HL-60/S4 treated with phorbol 12-myristate 13-acetate at 8.2 ng/mL for 4 days and 3 days (cell line): ENCODE measurements around the gene CTCF.

Source experiments
- in situ Hi-C: fragments of 300-500 bp; cut with MboI; formaldehyde crosslinking; loops from 2 replicates; pipeline ENCODE4 v1.15.0; 2022; ENCODE audit warnings: low sequenced_read_pairs

CTCF gene

DNA sequence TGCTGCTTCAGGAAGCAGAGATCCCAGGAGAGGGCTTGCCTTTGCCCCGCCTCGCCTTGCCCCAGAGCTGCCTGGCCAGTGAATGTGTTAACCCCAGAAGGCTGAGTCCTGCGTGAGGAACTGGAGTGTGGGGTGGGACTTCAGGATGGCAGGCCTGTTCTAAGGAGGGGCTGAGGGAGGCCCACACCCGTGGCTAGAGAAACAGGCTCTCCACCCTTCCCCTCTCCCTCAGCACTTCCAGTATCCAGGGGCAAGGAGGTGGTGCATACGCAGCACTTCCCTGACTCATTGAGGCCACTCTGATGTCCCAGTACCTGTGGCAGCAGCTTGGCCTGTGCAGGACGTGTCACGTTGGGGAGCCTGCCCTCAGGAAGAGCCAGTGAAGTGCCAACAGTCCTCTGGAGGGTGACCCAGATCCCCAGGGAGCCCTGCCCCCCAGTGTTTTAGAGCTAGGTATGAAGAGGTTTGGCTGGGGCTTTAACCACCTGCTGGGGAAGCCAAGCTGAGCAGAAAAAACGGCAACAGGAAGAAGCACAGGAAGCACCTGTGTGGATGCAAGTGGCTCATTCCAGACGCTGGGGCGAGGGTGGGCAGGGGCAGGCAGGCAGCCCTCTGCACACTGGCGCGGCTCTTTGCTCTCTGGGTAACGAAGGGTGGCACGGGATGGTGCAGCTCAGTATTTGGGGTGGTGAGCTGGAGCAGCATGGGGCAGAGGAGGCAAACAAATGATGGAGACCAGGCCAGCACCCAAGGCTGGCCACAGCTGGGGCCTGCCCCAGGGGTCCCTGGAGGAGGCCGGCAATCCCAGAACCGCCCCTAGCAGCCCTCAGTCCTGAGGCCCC lies 14.7 kb upstream of the CTCF start:
- in situ Hi-C loops, result loop anchor here (10.0 kb wide), 1 partner anchor 97 kb away; the partner anchor contains the start of gene CARMIL2

DNA sequence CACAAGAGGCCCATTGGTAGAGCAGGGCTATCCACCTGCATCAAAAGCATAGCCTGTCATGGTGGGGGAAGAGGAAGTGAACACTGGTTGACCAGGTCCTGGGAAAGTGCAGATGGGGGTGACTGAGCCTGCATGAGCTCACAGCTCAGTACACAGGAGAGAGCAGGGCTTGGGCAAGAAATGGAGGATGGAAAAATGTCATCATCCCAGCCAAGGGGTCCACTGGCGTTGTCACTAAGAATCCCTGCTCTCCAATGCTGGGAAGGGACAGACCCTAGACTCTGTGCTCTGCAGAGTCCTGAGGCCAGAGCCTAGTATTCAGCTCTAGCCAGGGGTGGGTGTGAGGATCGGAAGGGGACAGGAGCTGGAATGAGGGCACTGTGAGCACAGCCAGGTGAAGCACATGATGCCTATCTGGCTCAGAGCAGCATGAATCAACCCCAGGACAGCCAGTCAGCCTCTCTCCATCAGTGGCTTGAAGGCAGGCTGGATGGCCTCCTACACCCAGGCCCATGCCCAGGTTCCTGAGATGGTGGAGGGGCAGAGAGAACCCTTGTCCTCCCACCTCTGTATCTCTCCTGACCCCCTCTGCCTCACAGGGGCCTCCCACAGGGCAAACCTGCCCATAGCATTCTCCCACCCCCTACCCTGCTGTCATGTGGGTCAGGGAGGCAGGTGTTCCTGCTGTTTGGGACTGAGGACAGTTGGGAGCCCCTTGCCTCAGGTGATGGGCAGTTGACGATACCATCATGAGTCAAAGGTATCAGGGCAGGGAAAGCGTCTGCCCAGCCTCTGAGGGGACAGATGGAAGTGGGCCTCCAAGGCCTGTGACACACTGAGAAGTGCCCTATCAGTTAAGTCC lies 13.8 kb upstream of the CTCF start:
- in situ Hi-C loops, result loop anchor here (10.0 kb wide), 1 partner anchor 96 kb away; the partner anchor contains the start of gene CARMIL2

DNA sequence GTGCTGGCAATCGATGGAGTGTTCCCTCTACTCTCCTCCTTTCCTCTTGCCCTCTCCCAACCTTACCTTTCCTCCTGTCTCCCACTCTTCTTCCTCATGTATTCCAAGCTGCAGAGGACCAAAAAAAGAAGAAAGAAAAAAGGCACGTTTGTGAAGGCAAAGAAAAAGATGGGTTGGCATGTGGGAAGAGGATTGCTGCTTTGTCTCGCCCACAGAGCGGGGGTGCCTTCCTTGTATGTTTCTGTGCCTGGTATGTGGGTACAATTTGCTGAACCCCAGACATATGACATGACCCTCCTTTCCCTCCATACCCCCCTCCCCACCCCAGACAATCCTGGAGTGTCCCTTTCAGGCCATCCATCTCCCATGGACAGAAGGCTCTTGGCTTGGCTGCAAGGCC lies 13.1 kb upstream of the CTCF start:
- in situ Hi-C loops, result loop anchor here (10.0 kb wide), 1 partner anchor 96 kb away; the partner anchor contains the start of gene CARMIL2

DNA sequence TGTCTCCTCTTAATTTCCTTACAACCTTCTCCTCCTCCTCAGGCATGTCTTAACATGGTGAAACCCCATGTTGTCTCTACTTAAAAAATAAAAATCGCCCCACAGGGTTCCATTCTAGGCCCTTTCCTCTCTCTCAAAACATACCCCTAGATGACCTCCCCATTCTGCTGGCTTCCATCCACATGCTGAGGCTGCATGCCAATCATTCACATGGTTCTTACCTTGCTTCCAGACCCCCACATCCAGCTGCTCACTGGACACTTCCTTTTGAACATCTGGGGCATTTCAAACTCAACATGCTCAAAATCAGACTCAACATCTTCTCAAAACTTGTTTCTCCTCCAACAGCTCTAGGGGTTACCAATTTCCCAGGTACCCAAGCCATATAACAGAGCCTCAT lies 12.4 kb upstream of the CTCF start:
- in situ Hi-C loops, result loop anchor here (10.0 kb wide), 1 partner anchor 95 kb away; the partner anchor contains the start of gene CARMIL2

DNA sequence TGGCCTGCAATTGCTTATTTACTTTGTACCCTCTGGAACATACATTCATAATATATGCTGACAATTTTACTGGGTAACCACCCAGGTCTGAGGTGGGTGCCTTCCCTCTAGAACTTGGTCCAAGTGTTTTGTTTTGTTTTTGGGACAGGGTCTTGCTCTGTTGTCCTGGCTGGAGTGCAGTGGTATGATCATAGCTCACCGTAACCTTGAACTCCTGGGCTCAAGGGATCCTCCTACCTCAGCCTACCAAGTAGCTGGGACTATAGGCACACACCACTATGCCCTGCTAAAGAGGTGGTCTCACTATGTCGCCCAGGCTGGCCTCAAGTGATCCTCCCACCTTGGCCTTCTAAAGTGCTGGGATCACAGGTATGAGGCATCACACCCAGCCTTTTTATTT lies 11.2 kb upstream of the CTCF start:
- in situ Hi-C loops, result no loop called here

DNA sequence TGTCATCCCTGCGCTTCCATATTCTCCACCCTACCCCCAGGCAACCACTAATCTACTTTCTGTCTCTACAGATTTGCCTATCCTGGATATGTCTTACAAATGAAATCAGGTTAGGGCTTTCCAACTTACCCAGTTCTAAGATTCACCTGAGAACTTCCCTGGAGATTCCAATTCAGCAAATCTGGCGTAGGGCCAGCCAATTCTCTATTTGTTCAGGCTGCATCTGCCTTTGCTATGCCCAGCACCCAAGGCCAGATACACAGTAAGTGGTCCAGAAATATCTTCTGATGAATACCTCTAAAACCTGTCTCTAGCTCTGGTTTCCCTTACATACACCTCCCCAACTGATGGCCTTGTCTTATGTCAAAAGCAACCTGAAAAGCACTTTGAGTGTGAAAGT lies 10.4 kb upstream of the CTCF start:
- in situ Hi-C loops, result no loop called here

DNA sequence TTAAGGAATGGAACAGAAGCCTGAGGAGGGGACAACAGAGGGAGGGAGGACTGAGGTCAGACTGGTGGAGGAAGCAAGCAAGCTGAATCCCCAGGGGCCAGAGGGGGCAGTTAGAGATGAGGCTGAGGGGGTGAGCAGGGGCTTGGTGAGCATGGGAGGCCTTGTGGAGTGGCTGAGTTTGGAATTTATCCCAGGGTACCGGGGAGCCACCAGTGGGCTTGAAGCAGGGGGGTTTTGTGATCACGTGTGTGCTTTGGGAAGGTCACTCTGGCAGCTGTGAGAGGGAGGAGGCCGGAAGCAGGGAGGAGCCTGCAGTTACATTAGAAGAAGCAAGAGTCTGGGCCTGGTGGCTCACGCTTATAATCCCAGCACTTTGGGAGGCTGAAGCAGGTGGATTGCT lies 9.8 kb upstream of the CTCF start:
- in situ Hi-C loops, result no loop called here

DNA sequence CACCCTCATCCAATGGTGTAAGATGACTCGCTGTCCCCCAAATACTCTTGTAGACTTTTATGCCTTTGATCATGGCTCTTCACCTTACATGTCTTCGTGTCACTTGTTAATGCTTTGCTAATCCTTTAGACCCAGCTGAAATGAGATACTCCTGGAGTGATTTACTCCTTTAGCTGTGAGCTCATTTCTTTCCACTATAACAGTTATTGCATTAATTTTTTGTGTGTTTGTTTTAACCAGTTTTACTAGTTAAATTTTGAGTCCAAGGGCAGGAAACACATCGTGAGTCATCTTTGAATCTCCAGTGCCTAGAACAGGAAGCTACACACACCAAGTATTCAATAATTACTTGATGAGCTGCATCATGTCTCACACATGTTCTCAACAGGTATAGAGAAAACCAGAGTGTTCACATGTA lies 6.5 kb upstream of the CTCF start:
- in situ Hi-C loops, result no loop called here

DNA sequence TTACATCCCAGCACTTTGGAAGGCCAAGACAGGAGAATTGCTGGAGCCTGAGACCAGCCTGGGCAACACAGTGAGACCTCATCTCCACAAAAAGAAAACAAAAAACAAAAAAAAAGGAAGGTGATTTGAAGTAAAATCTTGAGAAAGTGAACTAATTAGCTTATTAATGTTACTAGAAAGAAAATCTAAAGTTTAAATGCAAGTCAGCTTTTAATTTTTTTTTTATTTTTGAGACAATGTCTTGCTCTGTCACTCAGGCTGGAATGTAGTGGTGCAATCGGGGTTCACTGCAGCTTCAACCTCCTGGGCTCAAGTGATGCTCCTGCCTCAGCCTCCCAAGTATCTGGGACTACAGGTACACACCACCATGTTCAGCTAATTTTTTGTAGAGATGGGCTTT lies 3.5 kb upstream of the CTCF start:
- in situ Hi-C loops, result no loop called here

DNA sequence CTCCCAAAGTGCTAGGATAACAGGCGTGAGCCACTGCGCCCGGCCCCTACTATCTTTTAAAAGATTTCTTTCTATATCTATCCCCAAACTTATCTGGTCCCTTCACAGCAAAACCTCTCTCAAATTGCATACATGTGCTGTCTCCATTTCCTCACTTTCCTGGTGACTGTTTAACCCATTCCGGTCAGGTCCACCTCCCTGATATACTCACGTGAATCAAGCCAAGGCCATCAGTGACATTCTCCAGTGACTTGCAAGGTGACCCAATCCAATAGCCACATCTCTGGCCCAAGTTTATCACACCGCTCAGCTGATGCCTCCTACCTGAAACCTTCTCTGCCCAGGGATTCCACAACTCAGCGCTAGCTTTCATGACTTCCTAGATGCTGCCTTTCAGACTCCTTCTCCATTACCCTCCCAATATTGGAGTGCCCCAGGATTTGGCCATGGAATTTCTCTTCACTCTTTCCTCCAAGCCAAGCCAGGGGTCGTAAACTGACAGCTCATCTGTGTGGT lies 1.4 kb upstream of the CTCF start:
- in situ Hi-C loops, result no loop called here

DNA sequence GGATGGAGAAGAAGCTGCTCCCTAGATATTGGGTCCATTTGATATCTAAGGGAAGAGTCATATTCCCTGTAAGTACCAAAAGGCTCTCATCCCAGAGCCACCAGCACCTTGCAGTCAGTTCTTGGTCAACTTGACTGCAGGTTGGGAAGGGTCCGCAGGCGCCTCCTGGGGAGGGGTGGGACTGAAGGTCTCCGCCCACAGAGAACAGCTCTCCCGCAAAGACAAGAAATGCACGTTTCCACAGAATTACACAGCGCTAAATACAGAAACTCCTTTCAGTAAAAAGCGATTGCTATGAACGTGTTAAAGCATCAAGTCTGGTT lies 864 bp upstream of the CTCF start:
- in situ Hi-C loops, result no loop called here

DNA sequence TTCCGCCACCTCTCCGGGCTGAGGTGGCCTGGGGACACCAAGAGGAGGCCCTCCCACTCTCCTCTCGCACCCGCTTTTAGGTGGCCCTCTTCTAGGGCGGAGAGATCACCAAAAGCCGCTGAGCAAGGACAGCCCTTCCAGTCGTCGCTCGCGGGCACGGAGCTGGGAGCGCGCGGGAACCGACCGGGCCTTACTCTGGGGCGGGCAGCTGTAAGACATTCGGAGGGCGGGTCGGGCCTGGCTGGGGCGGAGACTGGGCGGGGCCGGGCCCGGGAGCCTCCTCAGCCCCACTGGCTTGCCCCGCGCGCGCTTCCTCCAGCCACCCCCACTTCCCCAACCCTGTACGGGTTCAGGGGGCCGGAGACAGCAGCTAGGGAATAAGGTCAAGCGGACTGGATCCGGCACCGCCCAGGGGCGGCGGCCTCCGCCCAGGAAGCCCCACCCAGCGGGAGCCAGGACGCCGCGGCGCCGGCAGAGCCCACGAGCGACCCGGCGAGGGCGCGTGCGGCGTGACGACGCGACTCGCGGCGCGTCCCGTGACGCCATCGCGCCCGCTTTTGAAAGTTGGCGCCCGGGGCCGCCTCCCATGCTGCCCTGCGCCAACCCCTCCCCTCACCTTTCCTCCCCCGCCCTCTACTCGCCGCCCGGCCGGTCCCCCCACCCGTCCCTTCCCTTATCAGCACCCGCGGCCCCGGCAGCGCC lies 351 bp upstream of the CTCF start:
- in situ Hi-C loops, result no loop called here

DNA sequence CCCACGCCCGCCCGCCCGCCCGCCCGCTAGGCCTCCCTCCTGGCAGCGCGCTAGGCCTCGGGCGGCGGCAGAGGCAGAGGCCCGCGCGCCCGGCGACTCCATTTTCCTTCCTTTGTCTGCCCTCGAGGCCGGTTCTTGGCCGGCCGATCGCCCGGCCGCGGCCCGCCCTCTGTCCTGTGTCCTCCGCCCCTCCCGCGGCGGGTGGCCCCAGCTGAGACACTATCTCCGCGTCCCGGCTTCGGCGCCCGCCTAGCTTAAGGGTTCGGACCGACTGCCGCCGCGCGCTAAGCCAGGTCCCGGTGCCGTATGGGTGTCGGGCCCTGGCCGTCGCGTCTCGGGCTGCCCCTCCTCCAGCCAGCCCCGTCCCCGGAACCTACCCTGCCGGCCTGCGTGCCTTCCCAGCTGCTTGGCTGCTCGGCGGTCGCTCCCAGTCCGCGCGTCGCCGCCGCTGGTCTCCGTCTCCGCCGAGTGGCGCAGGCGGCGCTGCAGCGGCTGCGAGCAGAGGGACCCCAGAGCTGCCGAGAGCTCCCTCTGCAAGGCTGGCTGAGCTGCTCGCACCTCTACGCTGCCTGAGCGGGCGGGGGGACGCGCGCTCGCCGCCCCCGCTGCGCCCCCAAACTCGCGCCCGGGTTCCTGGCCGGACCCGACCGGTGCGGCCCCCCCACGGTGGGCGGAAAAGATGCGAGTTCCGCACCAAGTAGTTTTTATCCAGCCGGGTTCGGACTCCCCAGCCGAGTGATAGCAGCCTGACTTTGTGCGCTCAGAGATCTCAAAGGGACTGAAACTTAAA lies 787 bp downstream of the CTCF start:
- in situ Hi-C loops, result no loop called here

DNA sequence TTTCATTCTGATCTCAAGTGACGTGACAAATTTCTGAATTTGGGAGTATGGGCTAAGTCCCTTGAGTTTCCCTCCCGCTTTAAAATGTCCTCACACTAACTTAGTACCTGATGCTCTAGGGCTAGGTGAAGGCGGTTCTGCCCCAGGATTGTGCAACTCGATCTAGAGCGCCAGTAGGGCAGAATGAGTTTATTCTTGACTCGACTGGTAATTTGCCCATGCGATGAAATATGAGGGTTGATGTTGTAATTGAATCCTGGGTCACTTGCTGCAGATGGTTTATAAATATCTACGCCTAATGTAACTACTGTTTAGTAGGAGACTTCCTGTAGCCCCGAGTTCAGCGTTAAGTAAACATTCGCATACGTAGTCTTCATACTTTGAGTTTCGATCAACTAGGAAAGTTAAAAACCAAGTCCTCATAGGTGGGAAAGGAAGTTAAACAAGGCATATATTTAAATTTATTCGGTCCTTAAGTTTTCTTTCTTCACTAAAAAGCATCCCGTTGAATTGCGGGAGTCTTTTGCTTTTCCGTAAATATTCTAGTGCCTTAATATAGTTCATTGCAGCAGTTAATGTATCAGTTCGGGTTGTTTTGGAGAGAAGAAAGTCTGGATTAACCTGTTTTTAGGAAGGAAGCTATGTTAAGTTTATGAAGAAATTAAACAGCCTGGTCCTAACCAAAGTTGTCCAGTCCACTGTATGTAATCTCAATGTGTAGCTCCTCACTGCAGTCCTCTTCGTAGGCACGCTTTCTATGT lies 1.6 kb downstream of the CTCF start:
- in situ Hi-C loops, result no loop called here

DNA sequence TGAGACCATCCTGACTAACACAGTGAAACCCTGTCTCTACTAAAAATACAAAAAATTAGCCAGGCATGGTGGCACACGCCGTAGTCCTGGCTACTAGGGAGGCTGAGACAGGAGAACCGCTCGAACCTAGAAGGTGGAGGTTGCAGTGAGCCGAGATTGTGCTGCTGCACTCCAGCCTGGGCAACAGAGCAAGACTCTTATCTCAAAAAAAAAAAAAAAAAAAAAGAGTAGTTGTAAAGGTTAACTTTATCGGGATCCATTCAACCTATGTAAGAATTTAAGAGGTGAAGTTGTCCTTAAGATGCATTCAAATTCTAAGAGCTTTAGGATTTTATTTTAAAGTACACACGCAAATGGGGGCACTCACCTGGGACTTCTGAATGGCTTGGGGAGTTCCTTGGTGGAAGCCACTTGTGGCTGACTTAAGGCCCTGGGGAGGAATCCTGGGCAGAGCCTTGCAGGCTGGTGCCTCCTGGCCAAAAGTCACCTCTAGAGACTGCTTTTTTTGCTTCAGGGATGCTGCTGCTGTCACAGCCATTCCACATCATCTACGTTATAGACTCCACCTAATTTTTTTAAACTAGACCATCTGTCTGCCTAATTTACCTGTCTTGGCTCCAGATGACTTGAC lies 3.3 kb downstream of the CTCF start:
- in situ Hi-C loops, result no loop called here

DNA sequence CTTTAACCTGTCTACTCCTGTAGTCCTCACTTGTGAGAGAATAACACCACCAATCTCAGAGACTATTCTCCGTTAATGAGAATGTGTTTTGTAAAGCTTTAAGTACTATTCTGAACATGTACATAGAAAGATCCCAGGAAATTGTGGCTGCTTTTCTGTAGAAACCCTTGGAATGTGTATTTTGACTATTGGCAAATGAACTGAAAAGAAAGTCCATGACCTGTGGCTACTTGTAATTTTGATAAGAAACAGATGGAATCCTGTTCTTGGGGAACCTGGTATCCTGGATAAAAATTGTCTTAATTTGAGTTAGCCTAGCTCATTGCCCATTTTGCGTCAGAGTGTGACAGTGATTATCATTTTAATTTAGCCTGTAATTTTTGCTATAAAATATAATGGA lies 9.1 kb downstream of the CTCF start:
- in situ Hi-C loops, result no loop called here

DNA sequence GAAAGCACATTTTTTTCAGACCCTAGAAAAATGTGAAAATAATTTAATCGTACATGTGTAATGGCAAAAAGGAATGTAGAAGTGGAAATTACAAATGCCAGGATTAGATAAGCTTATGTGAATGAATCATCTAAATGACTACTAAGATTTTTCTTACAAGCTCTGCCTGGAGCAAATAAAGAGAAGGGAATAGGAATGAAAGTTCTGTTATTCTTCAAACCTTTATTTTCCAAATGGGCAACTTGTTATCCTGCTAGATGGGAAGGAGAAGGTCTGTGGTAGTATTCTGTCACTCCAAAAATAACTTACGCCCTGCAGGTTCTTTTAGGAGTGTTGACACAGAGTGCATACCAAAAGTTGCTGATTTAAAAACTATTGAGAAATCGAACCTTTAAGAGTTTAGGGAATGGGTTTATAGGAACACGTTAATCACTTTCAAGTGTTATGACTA lies 9.7 kb downstream of the CTCF start:
- in situ Hi-C loops, result no loop called here

DNA sequence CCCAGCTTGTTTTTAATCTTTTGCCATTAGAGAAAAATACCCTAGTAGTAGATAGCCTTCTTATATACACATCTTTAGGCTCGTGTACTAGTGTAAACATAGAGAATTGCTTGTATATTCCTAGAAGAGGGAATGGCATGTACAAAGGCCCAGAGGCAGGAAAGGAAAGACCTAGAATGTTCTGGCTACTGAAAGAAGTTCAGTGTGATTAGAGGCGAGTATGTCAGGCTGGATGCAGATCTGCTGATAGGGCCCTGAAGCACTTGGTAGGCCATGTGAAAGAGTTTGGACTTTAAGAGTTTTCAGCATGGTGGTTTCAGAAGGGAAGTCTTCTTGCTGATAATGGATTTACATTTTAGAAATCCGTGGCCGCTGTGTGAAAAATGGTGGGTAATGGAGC lies 17.4 kb downstream of the CTCF start:
- in situ Hi-C loops, result no loop called here

DNA sequence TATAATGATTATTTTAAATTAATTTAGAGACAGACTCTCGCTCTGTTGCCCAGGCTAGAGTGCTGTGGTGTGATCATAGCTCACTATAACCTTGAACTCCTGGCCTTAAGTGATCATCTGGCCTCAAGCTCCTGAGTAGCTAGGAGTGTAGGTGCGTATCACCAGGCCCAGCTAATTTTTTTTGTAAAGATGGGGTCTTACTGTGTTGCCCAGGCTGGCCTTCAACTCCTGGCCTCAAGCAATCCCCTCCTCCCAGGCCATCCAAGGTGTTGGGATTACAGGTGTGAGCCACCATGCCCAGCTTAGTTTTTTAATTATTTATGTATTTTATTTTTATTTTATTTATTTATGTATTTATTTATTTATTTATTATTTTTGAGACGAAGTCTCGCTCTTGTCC lies 17.9 kb downstream of the CTCF start:
- in situ Hi-C loops, result no loop called here
